ENCODE results near the gene NDFIP1.
"Not testable (repeated sequence)": the region's sequence is repeated elsewhere in the genome, so short reads cannot be mapped to it uniquely, and the experiment has no call there.

The NDFIP1 gene

GRCh38 chr5:142078221-142078620 lies 30.4 kb upstream of the NDFIP1 start:
- H3K9ac ChIP-seq (ENCODE audit: low read depth, low read length), result no peak overlapping the region
- no peaks in the 10 kb centered on the region for H3K27me3 ChIP-seq (ENCODE audit: insufficient read depth, low read length)
- no peaks in the 10 kb centered on the region for H3K36me3 ChIP-seq (ENCODE audit: insufficient read depth, low read length)
- 0 out of 2 replicates have a peak, but pooled peaks cover 4% of the 10 kb centered on the region for H3K4me1 ChIP-seq (ENCODE audit: insufficient read depth, low read length)
- H3K27ac ChIP-seq (ENCODE audit: low read depth, low read length), result no peak overlapping the region
- H3K4me3 ChIP-seq (ENCODE audit: low read length), result no peak overlapping the region
- no peaks in the 10 kb centered on the region for H3K9me3 ChIP-seq (ENCODE audit: insufficient read depth, low read depth, low read length)
- WGBS, result 88% methylated on average over 3 of the region's 3 CpGs

DNA sequence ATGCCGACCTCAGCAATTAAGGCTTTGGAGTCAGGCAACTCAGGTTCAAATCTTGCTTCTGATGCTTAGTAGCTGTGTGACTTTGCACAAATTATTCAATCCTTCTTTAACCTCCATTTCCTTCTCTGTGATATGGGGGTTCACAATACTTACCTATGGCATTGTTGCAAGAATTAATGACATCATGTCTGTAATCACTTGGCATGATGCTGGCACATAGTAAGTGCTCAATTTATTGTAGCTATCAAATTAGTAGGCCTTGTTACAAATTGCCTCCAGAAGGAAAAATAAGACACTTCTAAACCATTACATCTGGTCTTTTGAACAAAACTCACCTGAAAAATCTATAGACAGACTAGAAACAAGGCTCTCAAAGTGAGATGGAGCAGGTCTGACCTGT lies 29.9 kb upstream of the NDFIP1 start:
- WGBS, result 88% methylated on average over 1 of the region's 1 CpG

GRCh38 chr5:142079306-142079721 lies 29.3 kb upstream of the NDFIP1 start:
- Histone ChIP-seq H3K4me1 (ENCODE audit: insufficient read depth, low read length) (0 out of 2 replicates have a peak, but pooled peaks cover 4% of the 10 kb centered on the region), H3K27me3 (ENCODE audit: insufficient read depth, low read length) (no peaks in the 10 kb centered on the region), H3K36me3 (ENCODE audit: insufficient read depth, low read length) (no peaks in the 10 kb centered on the region), H3K9ac (ENCODE audit: low read depth, low read length) (no peak overlapping the region), H3K9me3 (ENCODE audit: insufficient read depth, low read depth, low read length) (no peaks in the 10 kb centered on the region), H3K27ac (ENCODE audit: low read depth, low read length) (no peak overlapping the region), H3K4me3 (ENCODE audit: low read length) (no peak overlapping the region)
- WGBS, result 86% methylated on average over 5 of the region's 6 CpGs

More for the DNA sequence above, 29.9 kb upstream of the NDFIP1 start:
- Histone ChIP-seq H3K27me3 (ENCODE audit: insufficient read depth, low read length) (no peaks in the 10 kb centered on the region), H3K4me3 (ENCODE audit: low read length) (no peak overlapping the region), H3K9me3 (ENCODE audit: insufficient read depth, low read depth, low read length) (no peaks in the 10 kb centered on the region), H3K9ac (ENCODE audit: low read depth, low read length) (no peak overlapping the region), H3K27ac (ENCODE audit: low read depth, low read length) (no peak overlapping the region), H3K4me1 (ENCODE audit: insufficient read depth, low read length) (0 out of 2 replicates have a peak, but pooled peaks cover 4% of the 10 kb centered on the region), H3K36me3 (ENCODE audit: insufficient read depth, low read length) (no peaks in the 10 kb centered on the region)

DNA sequence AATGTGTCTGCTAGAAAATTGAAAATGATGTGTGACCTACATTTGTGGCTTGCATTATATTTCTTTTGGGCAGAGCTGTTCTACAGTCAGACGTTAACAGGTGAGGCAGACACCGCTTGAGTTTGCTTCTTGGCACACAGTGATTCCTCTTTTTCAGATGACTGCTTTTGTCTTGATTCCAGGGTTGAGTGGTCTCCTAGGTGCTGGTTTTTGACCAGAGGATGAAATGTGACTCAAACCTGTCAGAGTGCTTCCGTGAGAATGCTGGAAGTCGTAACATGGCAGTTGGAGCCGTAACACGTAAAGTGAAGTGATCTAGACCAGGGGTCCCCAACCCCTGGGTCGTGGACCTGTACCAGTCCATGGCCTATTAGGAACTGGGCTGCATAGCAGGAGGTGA lies 28.3 kb upstream of the NDFIP1 start:
- Histone ChIP-seq H3K27me3 (ENCODE audit: insufficient read depth, low read length) (no peaks in the 10 kb centered on the region), H3K27ac (ENCODE audit: low read depth, low read length) (no peak overlapping the region), H3K4me1 (ENCODE audit: insufficient read depth, low read length) (0 out of 2 replicates have a peak, but pooled peaks cover 4% of the 10 kb centered on the region), H3K9me3 (ENCODE audit: insufficient read depth, low read depth, low read length) (no peaks in the 10 kb centered on the region), H3K4me3 (ENCODE audit: low read length) (no peak overlapping the region), H3K9ac (ENCODE audit: low read depth, low read length) (no peak overlapping the region), H3K36me3 (ENCODE audit: insufficient read depth, low read length) (no peaks in the 10 kb centered on the region)
- 94% methylated on average over 7 of the region's 7 CpGs for WGBS

DNA sequence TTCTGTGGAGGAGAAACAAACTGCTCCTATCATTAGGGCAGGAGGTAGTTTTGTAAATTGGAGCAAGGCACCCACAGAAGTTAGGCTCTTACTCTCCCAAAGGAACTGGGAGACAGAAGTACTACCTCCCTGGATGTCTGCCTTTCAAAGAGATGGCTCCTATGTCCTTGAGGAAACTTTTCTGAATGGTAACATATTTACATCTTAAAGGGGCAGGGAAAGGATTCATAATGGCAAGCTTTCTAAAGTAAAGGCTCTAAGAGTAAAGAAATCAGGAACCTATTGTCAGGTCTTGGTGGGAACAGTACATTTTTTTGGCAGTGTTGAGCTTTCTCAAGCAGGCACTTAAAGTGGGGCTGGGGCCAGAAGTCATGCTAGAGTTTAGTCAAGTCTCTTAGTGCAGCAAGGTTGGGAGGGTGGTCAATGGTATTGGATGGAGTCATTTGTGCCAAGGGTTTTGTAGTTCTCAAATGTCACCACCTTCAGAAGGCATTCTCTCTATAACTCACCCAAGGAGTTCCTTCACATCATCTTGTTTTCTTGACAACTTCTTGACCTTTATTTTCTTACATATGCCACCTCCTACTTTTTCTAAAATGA lies 26.3 kb upstream of the NDFIP1 start:
- Histone ChIP-seq H3K9ac (ENCODE audit: low read depth, low read length) (no peak overlapping the region), H3K36me3 (ENCODE audit: insufficient read depth, low read length) (no peaks in the 10 kb centered on the region), H3K9me3 (ENCODE audit: insufficient read depth, low read depth, low read length) (no peaks in the 10 kb centered on the region), H3K27me3 (ENCODE audit: insufficient read depth, low read length) (no peaks in the 10 kb centered on the region), H3K4me3 (ENCODE audit: low read length) (no peak overlapping the region), H3K4me1 (ENCODE audit: insufficient read depth, low read length) (0 out of 2 replicates have a peak, but pooled peaks cover 4% of the 10 kb centered on the region), H3K27ac (ENCODE audit: low read depth, low read length) (peak overlapping the region; percentile 16; the same call in 1 of the 2 replicates)

DNA sequence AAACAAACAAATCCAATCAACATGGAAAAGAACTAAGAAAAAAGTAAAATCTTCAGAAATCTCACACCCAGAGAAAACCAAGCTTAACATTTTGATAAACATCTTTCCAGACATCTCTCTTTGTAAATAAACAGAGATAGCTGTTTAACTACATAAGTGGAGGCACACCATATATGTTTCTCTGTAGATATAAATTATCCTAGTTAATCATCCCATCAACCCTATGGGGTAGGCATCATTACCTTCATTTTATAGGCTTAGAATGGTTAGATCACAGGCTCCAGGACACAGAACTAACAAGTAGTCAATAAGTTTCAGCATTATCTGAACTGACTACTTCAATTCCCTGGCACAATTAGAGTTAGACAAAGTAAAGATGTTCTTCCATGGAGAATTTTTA lies 22.4 kb upstream of the NDFIP1 start:
- Histone ChIP-seq H3K36me3 (ENCODE audit: insufficient read depth, low read length) (no peaks in the 10 kb centered on the region), H3K27me3 (ENCODE audit: insufficient read depth, low read length) (no peaks in the 10 kb centered on the region), H3K9ac (ENCODE audit: low read depth, low read length) (no peak overlapping the region), H3K9me3 (ENCODE audit: insufficient read depth, low read depth, low read length) (no peaks in the 10 kb centered on the region), H3K4me1 (ENCODE audit: insufficient read depth, low read length) (0 out of 2 replicates have a peak, but pooled peaks cover 4% of the 10 kb centered on the region), H3K27ac (ENCODE audit: low read depth, low read length) (no peak overlapping the region), H3K4me3 (ENCODE audit: low read length) (no peak overlapping the region)

GRCh38 chr5:142086679-142087078 lies 21.9 kb upstream of the NDFIP1 start:
- no peaks in the 10 kb centered on the region for H3K27me3 ChIP-seq (ENCODE audit: insufficient read depth, low read length)

DNA sequence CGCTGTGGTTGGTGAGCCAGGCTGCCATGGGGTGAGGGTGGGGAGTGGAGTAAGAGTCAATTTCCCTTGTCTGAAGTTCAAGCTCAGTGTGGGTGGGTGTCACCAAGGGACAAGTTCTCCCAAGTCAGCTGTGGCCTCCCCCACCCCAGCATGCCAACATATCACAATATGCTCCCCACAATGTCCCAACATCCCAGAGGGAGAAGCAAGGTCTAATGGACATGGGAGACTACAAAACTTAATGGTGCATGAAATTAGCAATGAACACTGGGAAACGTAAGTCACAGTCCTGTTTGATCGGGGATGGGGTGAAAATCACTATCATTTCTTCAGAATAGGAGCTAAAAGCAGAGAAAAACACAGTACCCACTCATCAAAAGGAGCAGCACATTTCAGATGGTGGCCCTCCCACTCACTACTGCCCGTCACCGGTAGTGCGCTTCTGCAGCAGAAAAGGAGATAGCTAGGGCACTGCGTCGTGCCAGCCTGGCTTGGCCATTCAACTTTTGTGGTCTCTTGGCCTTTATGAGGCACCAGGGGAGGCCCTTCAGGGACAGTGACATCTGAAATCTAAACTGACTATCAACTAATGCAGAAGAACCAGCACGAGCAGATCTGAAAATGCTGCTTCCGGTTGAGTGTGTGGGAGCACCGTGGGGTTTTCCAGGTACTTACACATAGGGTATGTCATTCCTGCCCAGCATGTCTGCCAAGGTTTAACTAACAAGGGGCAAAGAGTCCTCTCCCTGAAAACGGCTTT lies 20.5 kb upstream of the NDFIP1 start:
- Histone ChIP-seq H3K4me1 (ENCODE audit: insufficient read depth, low read length) (no peaks in the 10 kb centered on the region), H3K4me3 (ENCODE audit: low read length) (no peak overlapping the region), H3K27ac (ENCODE audit: low read depth, low read length) (no peak overlapping the region), H3K36me3 (ENCODE audit: insufficient read depth, low read length) (no peaks in the 10 kb centered on the region), H3K27me3 (ENCODE audit: insufficient read depth, low read length) (no peaks in the 10 kb centered on the region), H3K9me3 (ENCODE audit: insufficient read depth, low read depth, low read length) (no peaks in the 10 kb centered on the region), H3K9ac (ENCODE audit: low read depth, low read length) (no peak overlapping the region)
- WGBS, result 95% methylated on average over 12 of the region's 12 CpGs

More at GRCh38 chr5:142086679-142087078, 21.9 kb upstream of the NDFIP1 start:
- 0 out of 2 replicates have a peak, but pooled peaks cover 4% of the 10 kb centered on the region for H3K4me1 ChIP-seq (ENCODE audit: insufficient read depth, low read length)
- 80% methylated on average over 2 of the region's 2 CpGs for WGBS
- no peak overlapping the region for H3K27ac ChIP-seq (ENCODE audit: low read depth, low read length)
- no peak overlapping the region for H3K9ac ChIP-seq (ENCODE audit: low read depth, low read length)
- no peaks in the 10 kb centered on the region for H3K36me3 ChIP-seq (ENCODE audit: insufficient read depth, low read length)
- H3K9me3 ChIP-seq (ENCODE audit: insufficient read depth, low read depth, low read length), result no peaks in the 10 kb centered on the region
- no peak overlapping the region for H3K4me3 ChIP-seq (ENCODE audit: low read length)

GRCh38 chr5:142088855-142089479 lies 19.6 kb upstream of the NDFIP1 start:
- not testable (repeated sequence) for H3K4me3 ChIP-seq (ENCODE audit: low read length); H3K9ac ChIP-seq (ENCODE audit: low read depth, low read length); H3K27ac ChIP-seq (ENCODE audit: low read depth, low read length); H3K4me1 ChIP-seq (ENCODE audit: insufficient read depth, low read length); H3K27me3 ChIP-seq (ENCODE audit: insufficient read depth, low read length); H3K36me3 ChIP-seq (ENCODE audit: insufficient read depth, low read length); H3K9me3 ChIP-seq (ENCODE audit: insufficient read depth, low read depth, low read length)
- WGBS, result 82% methylated on average over 15 of the region's 15 CpGs

GRCh38 chr5:142091012-142091411 lies 17.6 kb upstream of the NDFIP1 start:
- H3K27ac ChIP-seq (ENCODE audit: low read depth, low read length), result no peak overlapping the region
- no peaks in the 10 kb centered on the region for H3K9me3 ChIP-seq (ENCODE audit: insufficient read depth, low read depth, low read length)
- no peaks in the 10 kb centered on the region for H3K27me3 ChIP-seq (ENCODE audit: insufficient read depth, low read length)
- H3K9ac ChIP-seq (ENCODE audit: low read depth, low read length), result no peak overlapping the region
- no peaks in the 10 kb centered on the region for H3K36me3 ChIP-seq (ENCODE audit: insufficient read depth, low read length)
- no CpG with 5 or more reads among the region's 1 CpG for WGBS
- H3K4me1 ChIP-seq (ENCODE audit: insufficient read depth, low read length), result no peaks in the 10 kb centered on the region
- H3K4me3 ChIP-seq (ENCODE audit: low read length), result no peak overlapping the region

DNA sequence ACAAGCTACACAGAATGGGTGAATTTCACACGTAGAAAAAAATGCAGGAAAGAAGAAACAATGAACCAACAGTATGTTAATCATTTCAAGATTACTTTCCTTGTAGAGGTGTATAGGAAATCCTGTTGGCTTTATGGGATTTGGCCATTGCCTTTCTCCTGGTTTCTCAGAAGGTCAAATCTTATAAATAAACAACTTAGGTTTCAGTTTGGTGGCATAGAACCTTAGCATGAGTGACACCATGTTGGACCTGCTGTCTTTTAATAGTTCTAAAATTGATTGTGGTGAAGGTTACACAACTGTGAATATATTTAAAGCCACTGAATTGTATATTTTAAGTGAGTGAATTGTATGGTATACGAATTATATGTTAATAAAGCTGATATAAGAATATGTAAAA lies 16.7 kb upstream of the NDFIP1 start:
- Histone ChIP-seq H3K36me3 (ENCODE audit: insufficient read depth, low read length) (no peaks in the 10 kb centered on the region), H3K9ac (ENCODE audit: low read depth, low read length) (no peak overlapping the region), H3K9me3 (ENCODE audit: insufficient read depth, low read depth, low read length) (no peaks in the 10 kb centered on the region), H3K4me3 (ENCODE audit: low read length) (no peak overlapping the region), H3K27ac (ENCODE audit: low read depth, low read length) (no peak overlapping the region), H3K27me3 (ENCODE audit: insufficient read depth, low read length) (no peaks in the 10 kb centered on the region), H3K4me1 (ENCODE audit: insufficient read depth, low read length) (no peaks in the 10 kb centered on the region)
- WGBS, result no CpG with 5 or more reads among the region's 2 CpGs

Data from HUES64 (cell line).